Kidney tubule cell (primary cell): ENCODE results near the gene ETDC.

Experiments used
- DNase-seq: peaks from one replicate; pipeline ENCODE4 v3.0.0-alpha.2; 2018; ENCODE audit warnings: low spot score

The ETDC gene

DNA sequence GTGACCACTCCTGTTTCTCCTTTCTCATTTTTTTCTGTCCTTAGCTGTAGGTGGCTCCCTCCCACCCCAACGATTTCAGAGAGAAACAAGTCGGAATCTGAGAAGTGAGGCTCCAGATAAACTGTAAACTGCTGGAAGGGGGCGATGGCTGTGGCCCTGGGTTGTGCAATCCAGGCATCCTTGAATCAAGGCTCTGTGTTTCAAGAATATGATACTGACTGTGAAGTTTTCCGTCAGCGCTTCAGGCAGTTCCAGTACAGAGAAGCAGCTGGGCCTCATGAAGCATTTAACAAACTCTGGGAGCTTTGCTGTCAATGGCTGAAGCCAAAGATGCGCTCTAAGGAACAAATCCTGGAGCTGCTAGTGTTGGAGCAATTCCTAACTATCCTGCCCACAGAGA, 37.7 kb downstream of the ETDC start:
- DNase-seq = no peak

DNA sequence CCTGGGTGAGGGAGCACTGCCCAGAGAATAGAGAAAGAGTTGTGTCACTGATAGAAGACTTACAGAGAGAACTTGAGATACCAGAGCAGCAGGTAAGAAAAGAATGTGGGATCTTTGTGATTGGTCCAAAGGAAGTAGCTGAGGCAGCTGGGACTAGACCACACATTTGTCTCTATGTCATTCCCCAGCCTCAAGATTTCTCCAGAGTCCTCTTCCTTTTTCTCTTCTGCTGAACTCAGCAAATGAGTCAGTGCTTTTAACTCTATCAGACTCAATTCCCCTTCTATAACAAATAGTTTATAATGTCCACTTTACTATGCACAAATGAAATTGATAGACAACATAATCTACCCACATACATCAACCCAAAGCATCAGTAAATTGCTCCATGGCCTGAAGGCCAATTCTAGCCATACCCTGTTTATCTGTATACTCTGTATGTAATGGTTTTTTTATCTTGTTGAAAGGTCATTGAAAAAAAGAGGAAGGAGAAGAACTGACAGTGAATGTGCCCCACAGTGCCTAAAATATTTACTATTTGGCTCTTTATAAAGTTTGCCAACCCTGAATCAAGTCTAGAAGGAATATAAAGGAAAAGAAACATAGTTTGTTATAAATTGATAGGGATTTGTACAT, 38.2 kb downstream of the ETDC start:
- DNase-seq = no peak

DNA sequence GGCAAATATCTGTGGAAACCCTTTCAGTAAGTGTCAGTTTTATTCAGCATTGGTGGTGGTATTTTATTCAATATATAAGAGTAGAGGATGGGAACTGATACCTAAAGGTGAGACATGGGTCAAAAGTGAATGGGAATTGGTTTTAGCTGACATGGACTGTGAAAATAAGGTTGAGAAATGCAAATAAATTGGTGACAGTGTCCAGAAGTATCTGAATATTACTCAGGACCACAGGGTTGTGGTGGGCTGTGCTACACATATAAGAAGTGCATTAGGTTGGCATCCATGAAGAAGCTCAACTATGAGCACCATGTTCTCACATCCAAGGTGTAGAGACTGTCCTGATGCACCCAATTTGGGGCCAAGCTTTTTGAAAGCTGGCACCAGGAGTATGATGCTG, 45.0 kb downstream of the ETDC start:
- DNase-seq = no peak
